A204.1 (cell line): ENCODE measurements around the gene R3HDM4.

ENCODE experiments used
- FAIRE-seq: peaks from 2 replicates; lab custom pipeline; 2012; peaks lifted over from hg19 to GRCh38; lab: Jason Lieb, UNC

Gene R3HDM4

DNA sequence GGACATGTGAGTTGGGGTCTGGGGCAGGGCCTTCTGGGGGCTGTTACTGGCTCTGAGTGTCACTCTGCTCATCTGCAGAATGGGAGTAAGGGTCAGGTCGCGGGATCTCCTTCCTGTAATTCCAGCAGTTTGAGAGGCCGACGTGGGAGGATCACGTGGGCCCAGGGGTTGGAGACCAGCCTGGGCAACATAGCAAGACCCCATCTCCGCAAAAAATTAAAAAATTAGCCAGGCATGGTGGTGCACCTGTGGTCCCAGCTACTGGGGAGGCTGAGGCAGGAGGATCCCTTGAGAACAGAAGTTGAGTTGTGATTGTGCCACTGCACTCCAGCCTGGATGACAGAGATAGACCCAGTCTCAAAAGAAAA, 16.9 kb upstream of the R3HDM4 start:
- FAIRE-seq = no peak

DNA sequence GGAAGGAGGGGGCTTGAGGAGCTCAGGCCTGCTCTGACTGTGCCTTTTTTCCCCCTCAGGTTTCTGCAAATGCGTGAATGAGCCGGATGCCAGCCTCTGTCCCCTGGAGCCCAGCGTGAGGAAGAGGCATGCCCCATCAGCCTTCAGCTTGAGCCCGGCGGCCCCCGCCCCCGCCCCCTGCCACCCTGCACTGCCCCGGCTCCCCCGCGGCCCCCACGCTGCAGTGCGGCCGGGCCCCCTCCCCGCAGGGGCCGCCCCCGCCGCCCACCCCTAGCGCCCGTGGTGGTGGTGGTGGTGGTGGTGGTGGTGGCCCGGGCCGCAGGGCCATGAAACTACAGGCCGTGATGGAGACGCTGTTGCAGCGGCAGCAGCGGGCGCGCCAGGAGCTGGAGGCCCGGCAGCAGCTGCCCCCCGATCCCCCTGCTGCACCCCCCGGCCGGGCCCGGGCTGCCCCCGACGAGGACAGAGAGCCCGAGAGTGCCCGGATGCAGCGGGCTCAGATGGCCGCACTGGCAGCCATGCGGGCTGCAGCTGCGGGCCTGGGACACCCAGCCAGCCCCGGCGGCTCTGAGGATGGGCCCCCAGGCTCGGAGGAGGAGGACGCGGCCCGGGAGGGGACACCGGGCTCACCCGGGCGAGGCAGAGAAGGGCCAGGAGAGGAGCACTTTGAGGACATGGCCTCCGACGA, 16.3 kb upstream of the R3HDM4 start:
- no peak for FAIRE-seq

DNA sequence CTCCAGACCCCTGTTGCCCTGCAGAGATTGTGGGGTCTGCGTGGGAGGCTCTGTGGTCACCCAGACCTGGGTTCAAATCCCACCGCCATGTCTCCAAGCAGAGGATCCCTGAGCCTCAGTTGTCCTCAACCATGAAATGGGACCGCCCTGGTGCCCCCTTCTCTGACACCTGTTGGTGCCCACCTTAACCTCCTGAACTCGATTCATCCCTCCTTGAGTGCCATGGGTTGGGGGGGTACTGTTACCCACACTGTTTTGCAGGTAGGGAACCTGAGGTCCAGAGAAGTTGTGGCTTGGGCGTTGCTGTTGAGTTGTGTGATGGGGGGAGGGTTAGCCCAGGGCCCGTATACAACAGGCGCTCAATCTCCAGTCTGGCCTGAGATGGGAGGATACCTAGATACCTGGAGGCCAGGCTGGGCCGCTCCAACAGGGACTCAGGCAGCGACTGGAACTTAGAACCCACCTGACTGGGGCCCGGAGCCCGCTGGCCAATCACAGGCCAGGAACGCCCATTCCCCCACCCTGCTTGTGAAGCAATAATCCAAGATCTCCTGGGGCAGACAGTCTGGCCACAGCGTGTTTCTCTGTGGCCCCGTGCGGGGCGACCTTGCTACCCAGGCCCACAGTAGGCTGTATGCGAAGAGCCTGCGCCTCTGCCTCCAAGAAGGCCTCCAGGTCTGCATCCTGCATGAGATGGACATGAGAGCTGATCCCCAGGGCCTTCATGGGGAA, 15.6 kb upstream of the R3HDM4 start:
- FAIRE-seq = no peak

DNA sequence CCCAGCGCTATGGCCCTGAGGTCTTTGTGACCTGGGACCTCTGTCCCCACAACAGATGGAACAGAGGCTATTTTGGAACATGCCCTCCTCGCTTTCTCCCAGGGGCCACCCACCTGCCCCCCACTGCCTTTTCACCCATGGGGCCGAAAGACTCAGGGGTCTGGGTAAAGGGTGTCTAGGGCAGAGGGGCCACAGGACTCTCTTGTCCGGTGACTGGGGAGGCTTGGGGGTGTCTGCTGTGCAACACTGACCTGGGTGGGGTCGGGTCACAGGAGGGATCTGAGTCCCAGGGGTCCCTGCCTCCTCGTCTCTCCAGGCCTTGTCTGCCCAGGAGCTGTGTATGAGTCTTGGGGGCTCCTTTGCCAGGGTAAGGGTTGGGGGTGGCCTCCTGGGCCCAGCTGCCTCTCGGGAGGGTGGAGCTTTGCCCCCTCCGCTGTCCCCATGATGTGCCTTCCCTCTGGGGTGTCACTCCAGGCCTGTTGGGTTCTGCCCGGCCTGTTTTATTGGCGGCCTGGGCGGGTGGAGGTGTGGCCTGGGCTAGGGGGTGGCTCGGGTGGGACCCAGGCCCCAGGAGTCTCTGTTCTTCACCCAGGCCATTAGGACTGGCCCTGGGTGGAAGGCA, 14.9 kb upstream of the R3HDM4 start:
- FAIRE-seq = no peak

DNA sequence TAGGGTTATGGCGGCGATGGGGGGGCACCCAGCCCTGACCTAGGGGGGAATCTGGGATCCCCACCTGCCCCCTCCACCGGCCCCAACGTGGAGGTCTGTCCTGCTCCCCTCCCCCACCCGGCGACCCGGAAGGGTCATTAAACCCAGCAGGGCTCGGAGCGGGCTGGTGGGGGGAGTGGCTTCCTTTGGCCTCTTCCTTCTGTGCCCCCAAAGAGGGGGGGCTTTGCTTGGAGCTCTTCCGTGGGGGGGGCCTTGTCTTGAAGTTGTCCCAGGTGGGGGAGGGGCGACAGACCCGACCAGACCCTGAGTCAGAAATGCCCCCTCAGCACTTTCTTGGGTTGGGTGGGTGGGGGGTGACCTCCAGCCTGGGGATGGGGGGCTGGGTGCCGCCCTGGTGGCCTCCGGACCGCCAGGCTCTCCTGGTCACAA, 14.3 kb upstream of the R3HDM4 start:
- no peak for FAIRE-seq

DNA sequence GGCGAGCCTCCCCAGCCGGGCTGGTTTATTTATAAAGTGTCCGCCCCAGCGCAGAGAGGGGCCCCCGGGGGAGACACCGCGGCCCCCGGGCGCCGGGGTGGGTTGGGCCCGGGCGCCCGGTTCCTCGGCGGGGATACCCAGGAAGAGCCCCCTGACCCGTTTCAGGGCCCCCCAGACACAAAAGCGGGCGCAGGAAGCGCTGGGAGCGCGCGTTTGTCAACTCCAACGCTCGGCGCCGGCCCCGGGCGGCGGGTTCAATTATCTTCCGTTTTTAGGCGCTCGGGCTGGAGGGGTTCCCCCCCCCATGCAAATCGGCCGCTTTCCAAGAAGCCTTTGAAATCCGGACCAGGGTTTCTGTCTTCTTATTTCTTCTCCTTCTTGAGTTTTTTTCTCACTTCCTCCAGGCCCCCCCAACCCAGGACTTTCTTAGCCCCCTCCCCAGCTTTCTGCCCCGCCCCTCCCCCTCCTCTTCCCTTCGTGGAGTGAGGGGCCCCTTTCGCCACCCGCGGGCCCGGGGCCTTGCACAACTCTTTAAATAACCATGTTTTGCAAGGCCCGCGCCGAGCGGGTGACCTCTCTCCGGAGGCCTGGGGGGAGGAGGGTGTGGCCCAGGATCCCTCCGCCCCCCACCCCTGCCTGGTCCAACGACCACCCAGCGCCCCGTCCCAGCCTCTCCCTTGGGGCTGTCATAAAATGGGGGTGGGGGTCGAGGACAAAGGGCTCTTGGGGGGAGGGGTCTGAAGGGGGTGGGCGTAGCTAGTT, 13.8 kb upstream of the R3HDM4 start:
- FAIRE-seq = no peak

DNA sequence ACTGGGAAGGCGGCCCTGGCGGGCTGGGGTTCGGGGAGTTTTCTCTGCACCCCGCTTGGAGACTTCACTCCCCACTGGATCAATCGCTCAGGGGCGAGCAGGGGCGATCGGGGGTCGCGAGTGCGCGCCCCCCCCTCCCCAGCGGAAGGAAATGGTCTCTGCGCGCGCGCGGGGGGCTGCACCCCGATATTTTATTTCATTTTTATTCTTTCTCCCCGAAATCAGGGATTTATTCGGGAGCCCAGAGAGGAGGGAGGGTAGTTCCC, 13.2 kb upstream of the R3HDM4 start:
- FAIRE-seq = no peak

DNA sequence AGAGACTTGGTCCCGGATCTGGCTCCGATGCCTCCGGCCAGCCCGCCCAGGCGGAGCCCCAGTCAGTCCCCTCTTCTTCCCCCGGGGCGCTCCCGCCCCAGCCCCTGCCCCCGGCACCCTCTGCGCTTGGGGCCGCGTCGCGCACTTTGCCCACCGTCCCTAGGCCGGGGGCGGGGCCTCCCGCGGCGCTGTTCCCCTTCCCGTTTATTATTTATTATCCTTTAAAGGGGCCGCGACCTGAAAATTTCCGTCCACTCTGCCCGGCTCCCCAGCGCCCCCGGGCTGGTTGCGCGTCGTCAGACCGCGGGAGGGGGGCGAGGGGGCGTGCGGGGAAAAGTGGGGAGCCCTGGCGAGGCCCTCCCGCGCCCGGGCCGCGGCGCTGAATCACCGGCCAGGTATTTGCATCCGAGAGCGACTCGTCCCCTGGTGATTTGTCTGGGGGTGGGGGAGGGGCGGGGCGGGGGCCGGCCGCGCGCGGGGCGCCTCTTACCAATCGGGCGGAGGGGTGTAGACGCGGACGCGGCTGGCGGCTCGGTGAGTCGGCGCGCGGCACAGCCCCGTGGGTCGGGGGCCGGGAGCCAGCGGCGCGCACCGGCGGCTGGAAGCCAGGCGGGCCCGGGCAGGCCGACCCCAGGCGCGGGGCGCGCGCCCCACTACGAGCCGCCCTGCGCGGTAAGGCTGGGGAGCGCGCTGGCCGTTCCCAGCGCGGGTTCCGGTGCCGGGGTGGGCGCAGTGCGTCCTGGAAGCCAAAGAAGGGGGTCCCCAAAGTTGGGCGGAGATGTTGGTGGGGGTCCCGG, 12.7 kb upstream of the R3HDM4 start, which contains the start of gene ARID3A:
ARID3A (plus strand) TSS at position 510 of the 797 bp plus-strand sequence. CDS start 3,494 bp downstream, outside the sequence.
- FAIRE-seq = no peak

DNA sequence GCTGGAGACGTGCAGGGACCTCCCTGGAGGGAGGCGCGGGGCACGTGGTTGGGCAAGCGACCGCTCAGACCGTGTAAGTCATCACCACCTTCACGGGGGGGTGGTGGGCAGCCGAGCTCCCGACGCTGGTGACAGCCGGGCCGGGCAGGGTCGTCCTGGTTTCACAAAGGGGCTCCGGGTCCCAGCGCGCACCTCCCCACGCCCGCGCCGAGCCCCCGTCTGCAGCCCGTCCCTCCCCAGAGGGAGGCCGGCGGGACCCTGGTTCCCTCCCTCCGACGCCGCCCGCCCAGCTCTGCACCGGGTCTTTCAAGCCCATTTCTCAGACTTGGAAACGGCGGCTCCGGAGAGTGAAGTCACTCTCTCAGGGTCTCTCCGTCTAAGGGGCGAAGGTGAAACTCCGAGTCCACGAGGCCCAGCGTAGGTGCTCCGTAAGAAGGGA, 12.1 kb upstream of the R3HDM4 start:
- FAIRE-seq = no peak

DNA sequence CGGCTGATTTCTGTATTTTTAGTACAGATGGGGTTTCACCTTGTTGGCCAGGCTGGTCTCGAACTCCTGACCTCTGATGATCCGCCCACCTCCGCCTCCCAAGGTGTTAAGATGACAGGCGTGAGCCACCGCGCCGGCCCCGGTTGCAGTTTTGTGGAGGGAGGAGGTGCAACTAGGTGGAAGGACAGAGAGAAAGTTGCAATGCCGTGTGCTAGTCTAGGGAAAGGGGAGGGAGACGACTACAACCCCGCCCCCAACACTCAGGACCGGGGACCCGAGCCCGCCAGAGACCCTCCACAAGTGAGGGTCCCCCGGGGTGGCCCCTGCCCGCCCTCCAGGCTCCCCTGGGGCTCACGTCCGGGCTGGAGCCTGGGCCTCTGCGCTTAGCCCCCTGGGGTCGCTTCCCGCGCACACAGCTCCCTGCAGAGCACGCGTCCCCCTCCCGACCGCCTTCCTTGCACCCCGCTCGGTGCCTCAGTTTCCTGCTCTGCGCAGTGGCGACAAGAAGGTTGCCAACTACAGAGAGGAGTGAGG, 11.6 kb upstream of the R3HDM4 start:
- FAIRE-seq = no peak

DNA sequence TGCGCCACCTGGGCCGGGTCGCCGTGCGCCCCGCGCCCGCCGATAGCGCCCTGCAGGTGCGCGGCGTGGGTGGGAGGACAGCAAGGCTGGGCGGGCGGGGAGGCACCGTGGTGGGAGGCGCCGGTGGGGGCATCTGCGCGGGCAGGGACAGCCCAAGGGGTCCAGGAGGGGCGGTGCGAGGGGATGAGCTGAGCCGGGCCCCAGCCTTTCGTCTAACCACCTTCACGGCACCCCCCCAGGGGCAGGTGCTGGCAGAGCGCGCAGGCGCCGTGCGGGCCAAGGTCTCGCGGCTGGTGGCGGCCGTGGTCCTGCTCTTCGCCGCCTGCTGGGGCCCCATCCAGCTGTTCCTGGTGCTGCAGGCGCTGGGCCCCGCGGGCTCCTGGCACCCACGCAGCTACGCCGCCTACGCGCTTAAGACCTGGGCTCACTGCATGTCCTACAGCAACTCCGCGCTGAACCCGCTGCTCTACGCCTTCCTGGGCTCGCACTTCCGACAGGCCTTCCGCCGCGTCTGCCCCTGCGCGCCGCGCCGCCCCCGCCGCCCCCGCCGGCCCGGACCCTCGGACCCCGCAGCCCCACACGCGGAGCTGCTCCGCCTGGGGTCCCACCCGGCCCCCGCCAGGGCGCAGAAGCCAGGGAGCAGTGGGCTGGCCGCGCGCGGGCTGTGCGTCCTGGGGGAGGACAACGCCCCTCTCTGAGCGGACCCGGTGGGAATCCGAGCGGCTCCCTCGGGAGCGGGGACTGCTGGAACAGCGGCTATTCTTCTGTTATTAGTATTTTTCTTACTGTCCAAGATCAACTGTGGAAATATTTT, 7.2 kb upstream of the R3HDM4 start:
- no peak for FAIRE-seq

DNA sequence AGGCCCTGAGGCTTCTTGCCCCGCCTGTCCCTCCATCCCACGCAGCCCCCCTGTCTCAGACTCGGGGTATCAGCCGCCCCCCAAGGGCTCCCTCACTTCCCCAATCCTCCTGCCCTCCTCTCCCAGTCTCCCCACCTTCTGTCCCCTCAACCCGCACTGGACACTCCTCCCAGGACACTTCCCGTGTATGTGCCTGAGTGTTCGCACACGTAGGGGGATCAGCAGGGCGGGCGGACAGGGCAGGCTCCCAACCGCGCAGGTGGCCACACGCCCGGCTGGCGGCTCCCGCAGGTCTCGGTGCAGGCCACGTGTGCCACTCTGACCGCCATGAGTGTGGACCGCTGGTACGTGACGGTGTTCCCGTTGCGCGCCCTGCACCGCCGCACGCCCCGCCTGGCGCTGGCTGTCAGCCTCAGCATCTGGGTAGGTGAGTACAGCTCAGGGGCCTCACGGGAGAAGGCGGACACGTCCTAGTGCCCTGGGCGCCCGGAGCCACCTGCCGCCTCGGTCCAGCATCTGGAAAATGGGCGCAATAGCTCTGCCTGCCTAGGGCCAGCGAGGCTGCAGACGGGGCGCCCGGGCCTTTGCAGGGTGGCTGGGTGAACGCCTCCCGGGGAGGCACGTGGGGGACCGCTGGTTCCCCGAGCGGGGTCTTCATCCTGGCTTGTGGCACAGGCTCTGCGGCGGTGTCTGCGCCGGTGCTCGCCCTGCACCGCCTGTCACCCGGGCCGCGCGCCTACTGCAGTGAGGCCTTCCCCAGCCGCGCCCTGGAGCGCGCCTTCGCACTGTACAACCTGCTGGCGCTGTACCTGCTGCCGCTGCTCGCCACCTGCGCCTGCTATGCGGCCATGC, 6.4 kb upstream of the R3HDM4 start:
- no peak for FAIRE-seq

DNA sequence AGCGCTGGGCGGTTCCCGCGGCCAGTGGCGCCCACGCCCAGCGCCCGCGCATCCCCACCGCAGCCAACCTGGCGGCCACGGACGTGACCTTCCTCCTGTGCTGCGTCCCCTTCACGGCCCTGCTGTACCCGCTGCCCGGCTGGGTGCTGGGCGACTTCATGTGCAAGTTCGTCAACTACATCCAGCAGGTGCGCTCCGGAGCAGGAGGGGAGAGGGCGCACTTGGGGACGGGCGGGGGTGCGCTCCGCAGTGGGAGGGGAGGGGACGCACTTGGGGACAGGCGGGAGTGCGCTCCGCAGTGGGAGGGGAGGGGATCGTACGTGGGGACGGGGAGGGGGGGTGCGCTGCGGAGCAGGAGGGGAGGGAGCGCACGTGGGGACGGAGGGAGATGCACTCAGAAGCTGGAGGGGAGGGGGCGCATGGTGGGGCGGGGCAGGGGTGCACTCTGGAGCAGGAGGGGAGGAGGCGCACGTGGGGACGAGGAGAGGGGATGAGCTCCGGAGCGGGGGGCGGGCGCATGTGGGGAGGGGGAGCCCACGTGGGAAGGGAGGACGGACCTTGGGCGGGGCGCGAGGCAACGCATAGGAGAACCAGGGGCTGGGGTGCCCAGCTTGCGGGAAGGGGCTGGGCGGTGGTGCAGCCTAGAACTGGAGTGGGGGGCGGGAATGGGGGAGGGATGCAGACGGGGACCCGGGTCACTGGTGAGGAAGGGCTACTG, 5.6 kb upstream of the R3HDM4 start:
- no peak for FAIRE-seq

DNA sequence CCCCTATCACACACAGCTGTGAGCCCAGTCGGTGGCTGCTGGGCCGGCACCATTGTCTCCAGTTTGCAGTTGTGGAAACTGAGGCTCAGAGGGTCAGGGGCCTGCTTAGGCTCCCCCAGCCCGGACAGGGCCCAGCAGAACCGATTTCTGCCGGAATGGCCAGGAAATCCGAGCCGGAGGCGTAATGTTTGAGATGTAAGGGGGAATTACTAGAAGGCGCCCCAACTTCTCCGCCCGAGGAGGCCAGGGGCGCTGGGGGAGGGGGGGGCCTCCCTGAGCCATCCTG, 5.1 kb upstream of the R3HDM4 start:
- FAIRE-seq = no peak

DNA sequence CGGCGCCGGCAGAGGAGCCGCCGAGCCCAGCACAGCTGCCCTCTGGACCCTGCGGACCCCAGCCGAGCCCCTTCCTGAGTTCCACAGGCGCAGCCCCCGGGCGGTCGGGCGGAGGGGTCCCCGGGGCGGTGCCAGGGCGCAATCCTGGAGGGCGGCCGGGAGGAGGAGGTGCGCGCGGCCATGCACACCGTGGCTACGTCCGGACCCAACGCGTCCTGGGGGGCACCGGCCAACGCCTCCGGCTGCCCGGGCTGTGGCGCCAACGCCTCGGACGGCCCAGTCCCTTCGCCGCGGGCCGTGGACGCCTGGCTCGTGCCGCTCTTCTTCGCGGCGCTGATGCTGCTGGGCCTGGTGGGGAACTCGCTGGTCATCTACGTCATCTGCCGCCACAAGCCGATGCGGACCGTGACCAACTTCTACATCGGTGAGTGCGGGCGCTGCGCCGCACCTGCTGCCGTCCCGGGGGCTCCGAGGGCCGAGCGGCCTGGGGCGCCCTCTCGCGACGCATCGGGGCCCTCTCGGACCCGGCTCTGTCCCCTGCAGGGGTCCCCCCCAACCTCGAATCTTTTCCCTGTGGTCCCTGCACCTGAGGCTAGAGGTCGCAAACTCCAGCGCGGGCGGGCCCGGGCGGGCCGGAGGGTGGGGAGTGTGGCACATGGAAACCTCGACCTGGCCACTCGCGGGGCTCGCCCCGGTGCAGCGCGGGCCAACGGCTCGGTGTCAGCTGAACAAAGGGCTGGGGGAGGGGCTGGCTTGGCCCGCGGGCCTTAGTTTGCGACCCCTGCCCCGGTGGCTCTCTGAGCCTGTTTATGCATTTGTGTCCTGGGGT, 4.5 kb upstream of the R3HDM4 start, which contains the start of gene KISS1R:
KISS1R (plus strand) TSS at position 11 of the 829 bp plus-strand sequence; CDS start at position 181, 170 bp downstream.
- FAIRE-seq = no peak

DNA sequence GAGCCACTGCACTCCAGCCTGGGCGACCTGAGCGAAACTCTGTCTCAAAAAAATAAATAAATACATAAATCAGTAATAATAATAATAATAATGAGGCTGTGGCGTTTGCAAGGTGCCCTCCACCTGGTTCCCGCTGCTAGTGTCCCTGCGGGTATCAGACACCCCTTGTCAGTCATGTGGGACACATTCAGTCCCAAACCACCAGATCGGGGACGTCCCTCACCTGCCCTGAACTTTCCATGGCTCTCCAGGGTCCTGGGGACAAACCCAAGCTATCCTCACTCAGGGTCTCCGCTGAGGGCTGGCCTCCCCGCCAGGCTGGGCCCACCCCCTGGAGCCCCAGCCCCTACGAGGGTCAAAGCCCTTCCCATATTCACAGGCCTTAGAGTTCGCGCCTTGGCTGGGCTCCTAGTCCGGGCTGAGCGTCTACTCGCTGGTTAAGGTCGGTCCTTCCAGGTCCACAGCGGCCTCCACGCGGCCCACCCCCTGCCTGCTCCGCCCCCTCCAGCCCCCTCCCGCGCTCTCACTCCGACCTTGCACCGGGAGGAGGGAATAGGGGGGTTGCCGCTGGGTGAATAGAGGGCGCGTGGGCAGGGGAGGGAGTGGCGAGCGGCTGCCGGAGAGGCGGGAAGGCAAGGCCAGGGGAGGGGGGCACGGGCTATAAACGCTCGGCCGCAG, 3.8 kb upstream of the R3HDM4 start:
- FAIRE-seq = no peak

DNA sequence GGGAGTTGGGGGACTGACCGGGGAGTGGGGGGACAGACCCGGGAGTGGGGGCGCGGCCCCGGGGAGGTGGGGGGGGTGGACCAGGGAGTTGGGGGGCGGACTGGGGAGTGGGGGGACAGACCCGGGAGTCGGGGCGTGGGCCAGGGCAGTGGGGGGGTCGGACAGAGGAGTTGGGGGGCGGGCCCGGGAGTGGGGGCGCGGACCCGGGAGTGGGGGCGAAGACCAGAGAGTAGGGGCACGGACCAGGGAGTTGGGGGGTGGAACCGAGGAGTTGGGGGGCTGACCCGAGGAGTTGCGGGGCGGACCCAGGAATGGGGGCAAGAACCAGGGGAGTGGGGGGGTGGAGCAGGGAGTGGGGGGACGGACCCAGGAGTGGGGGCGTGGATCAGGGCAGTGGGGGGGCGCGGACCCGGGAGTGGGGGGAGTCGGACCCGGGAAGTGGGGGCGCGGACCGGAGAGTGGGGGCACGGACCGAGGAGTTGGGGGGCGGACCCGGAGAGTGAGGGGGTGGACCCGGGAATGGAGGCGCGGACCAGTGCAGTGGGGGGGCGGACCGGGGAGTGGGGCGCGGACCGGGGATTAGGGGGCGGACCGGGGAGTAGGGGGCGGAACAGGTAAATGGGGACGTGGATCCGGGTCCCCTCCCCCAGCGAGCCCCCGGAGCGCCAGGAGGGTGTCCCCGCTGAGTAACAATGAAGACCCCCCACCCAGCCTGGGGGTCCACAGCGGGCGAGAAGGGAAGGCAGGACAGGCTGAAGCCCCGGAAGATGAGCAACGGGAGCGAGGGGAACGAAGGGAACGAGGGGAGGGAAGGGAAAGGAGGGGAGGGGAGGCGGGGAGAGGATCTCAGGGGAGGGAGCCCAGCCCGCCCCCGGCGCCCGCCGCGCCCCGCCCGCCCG, 589 bp downstream of the R3HDM4 start:
- FAIRE-seq = no peak
